ENCODE data around the gene NSMCE1. TPM values are rescaled to one million over a fixed set of nuclear protein-coding genes. Genes with fewer than 3 reads are reported as not detected.

NSMCE1 gene
- total and polyA plus RNA-seq, 8 donors = 27.6 to 37.9 (median 31.7) TPM

GRCh38 chr16:27239026-27239425 lies 29.5 kb downstream of the NSMCE1 start:
- ATAC-seq (no peak), DNase-seq (no peak), FAIRE-seq (no peak)
- Histone ChIP-seq H3K4me1 (peaks cover 0 to 10% (median 4%) of the 10 kb centered on the region in 3 donors), H3K4me3 (no peak overlapping the region), H3K36me3 (no peaks in the 10 kb centered on the region), H3K27ac (no peak overlapping the region), H3K27me3 (no peaks in the 10 kb centered on the region), H3K9me3 (no peaks in the 10 kb centered on the region)
- intact Hi-C loops (cut with DNase I) = loop anchor here in 2 of 3 donors (10.0 kb wide), 2 partner anchors 54 to 126 kb away; no protein-coding TSS in a partner anchor
- WGBS, 2 donors = 97 to 99% methylated on average over 5 of the region's 5 CpGs
- no peak for TF ChIP-seq CTCF (IDR thresholded peaks at IDR 0.05)

- Histone ChIP-seq H3K9me3 (no peaks in the 10 kb centered on the region), H3K27ac (no peak overlapping the region), H3K27me3 (no peaks in the 10 kb centered on the region), H3K4me1 (peaks cover 0 to 10% (median 4%) of the 10 kb centered on the region in 3 donors), H3K4me3 (no peak overlapping the region), H3K36me3 (peaks cover 0 to 3% (median 0%) of the 10 kb centered on the region in 3 donors)
- ATAC-seq = no peak
- WGBS, 2 donors = 88 to 89% methylated on average over 2 of the region's 2 CpGs
- intact Hi-C loops (cut with DNase I) = loop anchor here in 2 of 3 donors (10.0 kb wide), 2 partner anchors 54 to 126 kb away; no protein-coding TSS in a partner anchor
- no peak for TF ChIP-seq CTCF (IDR thresholded peaks at IDR 0.05)
- FAIRE-seq = no peak
- no peak for DNase-seq
Observed at GRCh38 chr16:27238591-27238990, 30.0 kb downstream of the NSMCE1 start.

GRCh38 chr16:27238016-27238587 lies 30.5 kb downstream of the NSMCE1 start:
- H3K9me3 ChIP-seq = no peaks in the 10 kb centered on the region
- intact Hi-C loops (cut with DNase I) = loop anchor here in 2 of 3 donors (10.0 kb wide), 2 partner anchors 53 to 127 kb away; no protein-coding TSS in a partner anchor
- FAIRE-seq = no peak
- H3K27me3 ChIP-seq = no peaks in the 10 kb centered on the region
- TF ChIP-seq CTCF (IDR thresholded peaks at IDR 0.05) = no peak
- peaks cover 0 to 10% (median 4%) of the 10 kb centered on the region in 3 donors for H3K4me1 ChIP-seq
- peak in 2 of 6 donors; percentile 20 to 64 for DNase-seq
- peaks cover 0 to 5% (median 0%) of the 10 kb centered on the region in 3 donors for H3K36me3 ChIP-seq
- ATAC-seq = peak in 1 of 4 donors; percentile 8
- peak overlapping the region in 2 of 4 donors; percentile 70 to 72 for H3K27ac ChIP-seq
- no peak overlapping the region for H3K4me3 ChIP-seq
- WGBS, 2 donors = 82 to 88% methylated on average over 16 of the region's 16 CpGs

GRCh38 chr16:27237219-27238015 lies 31.2 kb downstream of the NSMCE1 start:
- no peak overlapping the region for H3K4me3 ChIP-seq

More at GRCh38 chr16:27237219-27238015, 31.2 kb downstream of the NSMCE1 start:
- no peaks in the 10 kb centered on the region for H3K9me3 ChIP-seq
- WGBS, 2 donors = 64 to 69% methylated on average over 22 of the region's 22 CpGs
- H3K27ac ChIP-seq = peak overlapping the region in 2 of 4 donors; percentile 70 to 72
- no peak for DNase-seq
- peaks cover 0 to 10% (median 1%) of the 10 kb centered on the region in 3 donors for H3K4me1 ChIP-seq
- H3K27me3 ChIP-seq = no peaks in the 10 kb centered on the region
- TF ChIP-seq CTCF (IDR thresholded peaks at IDR 0.05) = no peak
- no peak for FAIRE-seq
- peaks cover 0 to 9% (median 2%) of the 10 kb centered on the region in 3 donors for H3K36me3 ChIP-seq
- intact Hi-C loops (cut with DNase I) = loop anchor here in 2 of 3 donors (10.0 kb wide), 2 partner anchors 53 to 127 kb away; no protein-coding TSS in a partner anchor
- peak in 3 of 4 donors; percentile 19 to 44 (median 29) for ATAC-seq

Data from pancreas (tissue), 10 donors.